CD14-positive monocyte (primary cell): ENCODE results near the gene IGF1. TPM values are rescaled to one million over a fixed set of nuclear protein-coding genes. Genes with fewer than 3 reads are reported as not detected.

Experiments used
- DNase-seq, 3 donors: peaks; one replicate each; pipeline ENCODE4 v3.0.0-alpha.2; 2011 to 2022
- H2AFZ ChIP-seq: 2 replicates; pipeline ENCODE4 v1.6.0; 2012; ENCODE audit warnings: mild to moderate bottlenecking, low read depth, low read length, inconsistent platforms; ENCODE audit not compliant: insufficient read depth, poor library complexity, severe bottlenecking
- H3K27ac ChIP-seq, 2 donors: 1 replicate in 1 of 2; 2 replicates in 1 of 2; pipeline ENCODE4 v1.5.1; 2012 to 2013; ENCODE audit warnings: low read length in 2 of 2, control low read depth in 1 of 2, inconsistent platforms in 1 of 2, low read depth in 1 of 2, mild to moderate bottlenecking in 1 of 2
- H3K27me3 ChIP-seq, 2 donors: one replicate each; pipeline versions ENCODE4 v1.6.0 to v1.6.1; 2011 to 2013; ENCODE audit warnings: low read length in 2 of 2; ENCODE audit not compliant: control insufficient read depth in 2 of 2, insufficient read depth in 2 of 2
- H3K36me3 ChIP-seq, 2 donors: replicated peaks in 1 of 2; 1 replicate in 1 of 2; 2 replicates in 1 of 2; pipeline versions ENCODE4 v1.5.1 to v1.6.1; 2012 to 2013; ENCODE audit warnings: low read length in 2 of 2, control low read depth in 1 of 2, inconsistent platforms in 1 of 2, mild to moderate bottlenecking in 1 of 2; ENCODE audit not compliant: insufficient read depth in 2 of 2, control insufficient read depth in 1 of 2
- H3K4me1 ChIP-seq, 2 donors: 1 replicate in 1 of 2; 2 replicates in 1 of 2; pipeline versions ENCODE4 v1.5.1 to v1.6.1; 2012 to 2013; ENCODE audit warnings: low read length in 2 of 2, control low read depth in 1 of 2, inconsistent platforms in 1 of 2, mild to moderate bottlenecking in 1 of 2, moderate library complexity in 1 of 2; ENCODE audit not compliant: insufficient read depth in 2 of 2, control insufficient read depth in 1 of 2
- H3K4me2 ChIP-seq: replicated peaks from 2 replicates; pipeline ENCODE3; 2012; ENCODE audit warnings: low read length, moderate library complexity, mild to moderate bottlenecking; ENCODE audit not compliant: poor library complexity, severe bottlenecking; ENCODE audit errors: extremely low read depth
- H3K4me3 ChIP-seq, 3 experiments: fragments of 200-600 bp in 1 of 3; sonication (generic) in 1 of 3; replicated peaks in 1 of 3; 1 replicate in 2 of 3; 2 replicates in 1 of 3; pipeline ENCODE4 v1.5.1; 2011 to 2013; ENCODE audit warnings: low read length in 3 of 3, mild to moderate bottlenecking in 3 of 3, control low read depth in 2 of 3, low read depth in 2 of 3, inconsistent platforms in 1 of 3, moderate library complexity in 1 of 3
- H3K79me2 ChIP-seq: 2 replicates; pipeline ENCODE4 v1.6.0; 2012; ENCODE audit warnings: mild to moderate bottlenecking, control low read depth, inconsistent platforms, low read length, moderate library complexity; ENCODE audit not compliant: insufficient read depth
- H3K9ac ChIP-seq: 2 replicates; pipeline ENCODE4 v1.6.0; 2017; ENCODE audit warnings: low read length, mild to moderate bottlenecking; ENCODE audit not compliant: insufficient read depth, poor library complexity, severe bottlenecking
- H3K9me3 ChIP-seq, 2 donors: replicated peaks in 1 of 2; 1 replicate in 1 of 2; 2 replicates in 1 of 2; pipeline versions ENCODE4 v1.5.1 to v1.6.1; 2012 to 2013; ENCODE audit warnings: low read length in 2 of 2, control low read depth in 1 of 2; ENCODE audit not compliant: control insufficient read depth in 1 of 2, insufficient read depth in 1 of 2
- H4K20me1 ChIP-seq: 2 replicates; pipeline ENCODE4 v1.6.0; 2012; ENCODE audit warnings: mild to moderate bottlenecking, low read length, control low read depth, moderate library complexity; ENCODE audit not compliant: insufficient read depth
- H3K27ac Mint-ChIP-seq, 7 donors: one replicate each; pipeline ENCODE4 v1.8.0; 2020; ENCODE audit warnings: mild to moderate bottlenecking in 7 of 7, mixed read lengths in 7 of 7, moderate library complexity in 6 of 7, inconsistent platforms in 2 of 7
- H3K27me3 Mint-ChIP-seq, 3 donors: one replicate each; pipeline ENCODE4 v1.8.0; 2021 to 2022; ENCODE audit warnings: low read depth in 3 of 3, mild to moderate bottlenecking in 3 of 3, mixed read lengths in 3 of 3, moderate library complexity in 3 of 3, inconsistent platforms in 1 of 3
- H3K36me3 Mint-ChIP-seq, 2 donors: one replicate each; pipeline ENCODE4 v1.8.0; 2020; ENCODE audit warnings: mixed read lengths in 2 of 2, inconsistent platforms in 1 of 2, mild to moderate bottlenecking in 1 of 2
- H3K4me1 Mint-ChIP-seq: one replicate; pipeline ENCODE4 v1.8.0; 2020; ENCODE audit warnings: mild to moderate bottlenecking, mixed read lengths
- H3K4me3 Mint-ChIP-seq, 2 donors: one replicate each; pipeline ENCODE4 v1.8.0; 2020; ENCODE audit warnings: mild to moderate bottlenecking in 2 of 2, mixed read lengths in 2 of 2, moderate library complexity in 1 of 2
- H3K9me3 Mint-ChIP-seq, 7 donors: one replicate each; pipeline ENCODE4 v1.8.0; 2020 to 2022; ENCODE audit warnings: mixed read lengths in 7 of 7, mild to moderate bottlenecking in 6 of 7, moderate library complexity in 6 of 7, inconsistent platforms in 2 of 7
- WGBS: methylation state at CpG from one replicate; pipeline ENCODE4 v1.1.5; 2013; ENCODE audit warnings: missing lambda C conversion rate; ENCODE audit not compliant: insufficient coverage; 5-methylcytosine and 5-hydroxymethylcytosine counted together
- intact Hi-C, 2 donors: fragments of 100-400 bp; cut with micrococcal nuclease; formaldehyde crosslinking; loops; one replicate each; pipeline versions ENCODE4 v1.15.0 to v1.15.1; 2023
- polyA plus RNA-seq, 3 donors: library from polyadenylated mRNA; depleted of rRNA in 1 of 3; unstranded in 2 of 3; stranded (reverse) in 1 of 3; fragments of 300-500 nt in 2 of 3; fragments of >200 nt in 1 of 3; fragmentation: Illumina TruSeq in 2 of 3; gene quantifications; 1 replicate in 2 of 3; 2 replicates in 1 of 3; pipeline ENCODE4 v1.2.3, GENCODE V29; 2012 to 2021
- TF ChIP-seq, protein P1 (sequence below): fragments of 200-600 bp; IDR thresholded peaks from one replicate; pipeline ENCODE4 v1.8.0; 2022; ENCODE audit warnings: antibody characterized with exemption, mild to moderate bottlenecking

The IGF1 gene
- polyA plus RNA-seq, 3 donors = not detected

GRCh38 chr12:102496591-102496990, 16.2 kb upstream of the IGF1 start:
- no peak overlapping the region for H3K4me2 ChIP-seq
- no peak overlapping the region for H3K9ac ChIP-seq
- H3K4me1 ChIP-seq = peaks cover 29 to 30% of the 10 kb centered on the region in 2 donors
- Mint-ChIP-seq H3K27ac (no peak overlapping the region), H3K4me1 (peaks cover 5% of the 10 kb centered on the region), H3K4me3 (no peak overlapping the region), H3K9me3 (peaks cover 12 to 25% (median 16%) of the 10 kb centered on the region in 7 donors), H3K36me3 (peaks cover 0 to 3% of the 10 kb centered on the region in 2 donors), H3K27me3 (peaks cover 0 to 4% (median 3%) of the 10 kb centered on the region in 3 donors)
- H2AFZ ChIP-seq = no peak overlapping the region
- peaks cover 0 to 6% of the 10 kb centered on the region in 2 donors for H3K9me3 ChIP-seq
- intact Hi-C loops = no loop called here
- no peak overlapping the region for H3K4me3 ChIP-seq
- H3K27ac ChIP-seq = no peak overlapping the region
- H3K36me3 ChIP-seq = no peaks in the 10 kb centered on the region
- no peak for DNase-seq
- no peaks in the 10 kb centered on the region for H4K20me1 ChIP-seq
- WGBS = no CpG with 5 or more reads among the region's 6 CpGs
- no peaks in the 10 kb centered on the region for H3K79me2 ChIP-seq
- TF ChIP-seq, protein P1, sequence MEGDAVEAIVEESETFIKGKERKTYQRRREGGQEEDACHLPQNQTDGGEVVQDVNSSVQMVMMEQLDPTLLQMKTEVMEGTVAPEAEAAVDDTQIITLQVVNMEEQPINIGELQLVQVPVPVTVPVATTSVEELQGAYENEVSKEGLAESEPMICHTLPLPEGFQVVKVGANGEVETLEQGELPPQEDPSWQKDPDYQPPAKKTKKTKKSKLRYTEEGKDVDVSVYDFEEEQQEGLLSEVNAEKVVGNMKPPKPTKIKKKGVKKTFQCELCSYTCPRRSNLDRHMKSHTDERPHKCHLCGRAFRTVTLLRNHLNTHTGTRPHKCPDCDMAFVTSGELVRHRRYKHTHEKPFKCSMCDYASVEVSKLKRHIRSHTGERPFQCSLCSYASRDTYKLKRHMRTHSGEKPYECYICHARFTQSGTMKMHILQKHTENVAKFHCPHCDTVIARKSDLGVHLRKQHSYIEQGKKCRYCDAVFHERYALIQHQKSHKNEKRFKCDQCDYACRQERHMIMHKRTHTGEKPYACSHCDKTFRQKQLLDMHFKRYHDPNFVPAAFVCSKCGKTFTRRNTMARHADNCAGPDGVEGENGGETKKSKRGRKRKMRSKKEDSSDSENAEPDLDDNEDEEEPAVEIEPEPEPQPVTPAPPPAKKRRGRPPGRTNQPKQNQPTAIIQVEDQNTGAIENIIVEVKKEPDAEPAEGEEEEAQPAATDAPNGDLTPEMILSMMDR = no peak
- no peaks in the 10 kb centered on the region for H3K27me3 ChIP-seq

DNA sequence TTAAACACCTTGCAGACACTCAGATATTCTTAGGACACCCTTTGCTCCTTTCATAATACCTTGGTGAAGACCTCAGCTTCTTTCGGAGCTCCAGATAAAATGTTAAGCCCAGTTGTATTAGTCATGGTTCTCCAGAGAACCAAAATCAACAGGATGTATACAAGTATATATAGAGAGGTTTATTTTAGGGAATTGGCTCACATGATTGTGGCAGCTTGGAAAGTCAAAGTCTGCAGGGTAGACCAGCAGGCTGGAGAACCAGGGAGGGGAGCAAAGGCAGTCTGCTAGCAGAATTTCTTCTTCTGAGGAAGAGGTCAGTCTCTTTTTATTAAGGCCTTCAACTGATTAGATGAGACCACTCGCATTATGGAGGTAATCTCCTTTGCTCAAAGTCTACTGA, 6.9 kb upstream of the IGF1 start:
- no peak overlapping the region for H2AFZ ChIP-seq
- intact Hi-C loops = no loop called here
- no peaks in the 10 kb centered on the region for H4K20me1 ChIP-seq
- peaks cover 0 to 8% (median 5%) of the 10 kb centered on the region in 3 donors for H3K27me3 Mint-ChIP-seq
- H3K4me2 ChIP-seq = no peak overlapping the region
- WGBS = no CpG with 5 or more reads among the region's 2 CpGs
- no peaks in the 10 kb centered on the region for H3K27me3 ChIP-seq
- H3K9me3 ChIP-seq = no peaks in the 10 kb centered on the region
- no peak overlapping the region for H3K27ac Mint-ChIP-seq
- no peak overlapping the region for H3K4me3 Mint-ChIP-seq
- H3K36me3 ChIP-seq = no peaks in the 10 kb centered on the region
- H3K4me1 Mint-ChIP-seq = peaks cover 14% of the 10 kb centered on the region
- H3K4me3 ChIP-seq = no peak overlapping the region
- H3K36me3 Mint-ChIP-seq = peaks cover 0 to 1% of the 10 kb centered on the region in 2 donors
- H3K9me3 Mint-ChIP-seq = peaks cover 2 to 16% (median 9%) of the 10 kb centered on the region in 7 donors
- H3K79me2 ChIP-seq = no peaks in the 10 kb centered on the region
- peaks cover 11 to 12% of the 10 kb centered on the region in 2 donors for H3K4me1 ChIP-seq
- H3K9ac ChIP-seq = no peak overlapping the region
- no peak for DNase-seq
- no peak overlapping the region for H3K27ac ChIP-seq
- TF ChIP-seq, protein P1 = no peak
